IMR-90 (cell line): ENCODE measurements around the gene CFAP43.

ENCODE experiments used
- CEBPB ChIP-seq: IDR thresholded peaks from 2 replicates; pipeline ENCODE4 v1.6.1; 2012; ENCODE audit warnings: low read depth, low read length, improper control_type of control experiment
- CHD1 ChIP-seq: IDR thresholded peaks from 2 replicates; pipeline ENCODE4 v1.6.1; 2012; ENCODE audit warnings: low read depth, low read length, improper control_type of control experiment
- CTCF ChIP-seq: conservative IDR thresholded peaks from 2 replicates; pipeline ENCODE4 v1.5.1; 2012; ENCODE audit warnings: mild to moderate bottlenecking, low read depth, low read length, improper control_type of control experiment
- FOS ChIP-seq: fragments of 150-350 bp; IDR thresholded peaks from 2 replicates; pipeline ENCODE4 v1.6.1; 2016; ENCODE audit warnings: low read depth, low read length
- MAFK ChIP-seq: IDR thresholded peaks from 2 replicates; pipeline ENCODE4 v1.6.1; 2012; ENCODE audit warnings: low read depth, low read length, improper control_type of control experiment
- MXI1 ChIP-seq: IDR thresholded peaks from 2 replicates; pipeline ENCODE4 v1.6.1; 2012; ENCODE audit warnings: low read depth, mild to moderate bottlenecking, low read length, moderate library complexity, borderline replicate concordance
- NFE2L2 ChIP-seq: fragments of 150-350 bp; IDR thresholded peaks from 2 replicates; pipeline ENCODE4 v1.6.1; 2016; ENCODE audit warnings: low read depth, mild to moderate bottlenecking, low read length
- POLR2A ChIP-seq: IDR thresholded peaks from 2 replicates; pipeline ENCODE4 v1.6.1; 2012; ENCODE audit warnings: mild to moderate bottlenecking, low read depth, low read length
- RCOR1 ChIP-seq: IDR thresholded peaks from 2 replicates; pipeline ENCODE4 v1.6.1; 2012; ENCODE audit warnings: mild to moderate bottlenecking, low read length, improper control_type of control experiment; ENCODE audit not compliant: insufficient replicate concordance
- RFX5 ChIP-seq: IDR thresholded peaks from 2 replicates; pipeline ENCODE4 v1.8.0; 2012; ENCODE audit warnings: low read depth, mild to moderate bottlenecking, low read length, moderate library complexity
- SMC3 ChIP-seq: fragments of 150-350 bp; IDR thresholded peaks from 2 replicates; pipeline ENCODE4 v1.6.1; 2016; ENCODE audit warnings: low read depth, mild to moderate bottlenecking, antibody characterized with exemption, low read length, moderate library complexity
- USF2 ChIP-seq: fragments of 150-350 bp; IDR thresholded peaks from 2 replicates; pipeline ENCODE4 v1.6.1; 2017; ENCODE audit warnings: mild to moderate bottlenecking, antibody characterized with exemption, low read length, low read depth

DNA sequence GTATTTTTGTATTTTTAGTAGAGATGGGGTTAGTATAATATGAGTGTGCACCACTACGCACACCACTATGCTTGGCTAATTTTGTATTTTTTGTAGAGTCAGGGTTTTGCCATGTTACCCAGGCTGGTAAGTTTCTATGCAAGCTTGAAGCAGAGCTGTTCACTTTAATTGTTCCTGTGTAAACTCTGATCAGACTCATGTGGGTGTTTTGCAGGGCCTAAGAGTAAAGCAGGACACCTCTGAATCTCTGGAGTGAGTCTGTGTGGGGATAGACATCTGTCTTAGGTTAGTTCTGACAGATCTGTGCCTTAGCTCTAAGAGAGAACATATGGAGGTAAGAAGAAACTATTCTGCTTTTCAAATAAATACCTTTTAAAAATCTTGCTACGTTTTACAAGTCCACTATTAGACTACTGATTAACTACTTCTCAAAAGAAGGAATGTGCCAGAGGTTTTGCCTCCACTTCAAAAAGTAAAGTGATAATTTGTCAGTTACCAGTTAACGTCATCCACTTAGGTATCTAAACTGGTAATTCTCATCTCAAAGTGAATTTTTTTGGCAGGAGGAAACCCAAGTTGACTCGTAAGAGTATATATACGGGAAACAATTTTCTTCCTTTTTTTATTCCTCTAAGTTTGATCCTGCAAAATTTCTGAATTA, 147.6 kb downstream of the CFAP43 start:
- no peak for TF ChIP-seq CTCF
- no peak for TF ChIP-seq RFX5
- TF ChIP-seq CEBPB: no peak
- TF ChIP-seq MAFK: no peak
- TF ChIP-seq SMC3: no peak
- TF ChIP-seq FOS: no peak
- TF ChIP-seq POLR2A: no peak
- no peak for TF ChIP-seq USF2
- TF ChIP-seq RCOR1: no peak
- TF ChIP-seq CHD1: no peak
- no peak for TF ChIP-seq NFE2L2
- no peak for TF ChIP-seq MXI1
